Activated B cell treated with CpG ODN at 0.5 μM for 24 hours (primary cell): ENCODE data around the gene KIAA1328. TPM values are rescaled to one million over a fixed set of nuclear protein-coding genes. Genes with fewer than 3 reads are reported as not detected.

ENCODE experiments used
- ATAC-seq: fragments of 200-7000 bp; cut with Tn5 transposase; one replicate; pipeline ENCODE4 v1.10.0; 2021; ENCODE audit warnings: low read depth, mild to moderate bottlenecking, moderate library complexity
- CTCF ChIA-PET: fragments of 350-600 bp; sonication (Branson Sonifier 250); formaldehyde crosslinking; loops from one replicate; lab custom pipeline; 2021; ENCODE audit warnings: antibody characterized with exemption; lab: Charles Lee
- POLR2A ChIA-PET: fragments of 350-600 bp; sonication (Branson Sonifier 250); formaldehyde crosslinking; loops from one replicate; lab custom pipeline; 2021; ENCODE audit warnings: antibody characterized with exemption; lab: Charles Lee
- DNase-seq: peaks from one replicate; pipeline ENCODE4 v3.0.0; 2022
- H3K27ac Mint-ChIP-seq: one replicate; pipeline ENCODE4 v1.8.0; 2020; ENCODE audit warnings: mixed read lengths
- H3K27me3 Mint-ChIP-seq: one replicate; pipeline ENCODE4 v1.8.0; 2021; ENCODE audit warnings: mixed read lengths
- H3K36me3 Mint-ChIP-seq: one replicate; pipeline ENCODE4 v1.8.0; 2021; ENCODE audit warnings: low read depth, mixed read lengths
- H3K4me1 Mint-ChIP-seq: one replicate; pipeline ENCODE4 v1.8.0; 2021; ENCODE audit warnings: mixed read lengths
- H3K4me3 Mint-ChIP-seq: one replicate; pipeline ENCODE4 v1.8.0; 2020; ENCODE audit warnings: mild to moderate bottlenecking, mixed read lengths
- H3K9me3 Mint-ChIP-seq: one replicate; pipeline ENCODE4 v1.8.0; 2020; ENCODE audit warnings: mixed read lengths
- intact Hi-C: fragments of 100-400 bp; cut with micrococcal nuclease; formaldehyde crosslinking; loops from one replicate; pipeline ENCODE4 v1.15.1; 2024
- total RNA-seq: library from RNA; stranded (reverse); gene quantifications from 2 replicates; pipeline ENCODE4 v1.2.3, GENCODE V29; 2022
- TF ChIP-seq, protein P1 (sequence below): fragments of 200-600 bp; IDR thresholded peaks from one replicate; pipeline ENCODE4 v1.8.0; 2022; ENCODE audit warnings: antibody characterized with exemption, mild to moderate bottlenecking

The KIAA1328 gene
- total RNA-seq, 1 donor from 2014 or later: 12.9 TPM

DNA sequence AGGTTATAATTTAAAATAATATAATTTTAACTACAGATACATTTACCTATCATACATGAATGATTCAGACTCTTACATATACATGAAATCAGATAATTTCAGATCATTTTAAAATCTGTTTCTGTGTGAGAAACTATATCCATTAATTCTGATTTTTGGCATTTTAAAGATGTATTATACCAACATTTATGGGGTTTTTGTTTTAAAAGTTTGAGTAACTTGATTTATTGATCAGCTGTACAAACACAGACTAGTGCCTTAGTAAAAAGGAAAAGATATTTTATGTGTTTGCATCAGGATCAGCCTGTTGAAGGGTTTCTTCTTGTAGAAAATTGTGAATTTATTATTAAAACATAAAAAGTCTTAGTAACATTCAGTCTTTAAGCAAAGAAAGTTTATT lies 59.9 kb downstream of the KIAA1328 start:
- intact Hi-C loops: no loop called here
- H3K9me3 Mint-ChIP-seq: no peaks in the 10 kb centered on the region
- ChIA-PET CTCF (no interaction called here), POLR2A (no interaction called here)
- TF ChIP-seq, protein P1, sequence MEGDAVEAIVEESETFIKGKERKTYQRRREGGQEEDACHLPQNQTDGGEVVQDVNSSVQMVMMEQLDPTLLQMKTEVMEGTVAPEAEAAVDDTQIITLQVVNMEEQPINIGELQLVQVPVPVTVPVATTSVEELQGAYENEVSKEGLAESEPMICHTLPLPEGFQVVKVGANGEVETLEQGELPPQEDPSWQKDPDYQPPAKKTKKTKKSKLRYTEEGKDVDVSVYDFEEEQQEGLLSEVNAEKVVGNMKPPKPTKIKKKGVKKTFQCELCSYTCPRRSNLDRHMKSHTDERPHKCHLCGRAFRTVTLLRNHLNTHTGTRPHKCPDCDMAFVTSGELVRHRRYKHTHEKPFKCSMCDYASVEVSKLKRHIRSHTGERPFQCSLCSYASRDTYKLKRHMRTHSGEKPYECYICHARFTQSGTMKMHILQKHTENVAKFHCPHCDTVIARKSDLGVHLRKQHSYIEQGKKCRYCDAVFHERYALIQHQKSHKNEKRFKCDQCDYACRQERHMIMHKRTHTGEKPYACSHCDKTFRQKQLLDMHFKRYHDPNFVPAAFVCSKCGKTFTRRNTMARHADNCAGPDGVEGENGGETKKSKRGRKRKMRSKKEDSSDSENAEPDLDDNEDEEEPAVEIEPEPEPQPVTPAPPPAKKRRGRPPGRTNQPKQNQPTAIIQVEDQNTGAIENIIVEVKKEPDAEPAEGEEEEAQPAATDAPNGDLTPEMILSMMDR: no peak
- no peak overlapping the region for H3K27ac Mint-ChIP-seq
- H3K4me1 Mint-ChIP-seq: peaks cover 9% of the 10 kb centered on the region
- DNase-seq (no peak), ATAC-seq (no peak)
- H3K27me3 Mint-ChIP-seq: no peaks in the 10 kb centered on the region
- peaks cover 26% of the 10 kb centered on the region for H3K36me3 Mint-ChIP-seq
- H3K4me3 Mint-ChIP-seq: no peak overlapping the region

- H3K9me3 Mint-ChIP-seq: no peaks in the 10 kb centered on the region
- intact Hi-C loops: no loop called here
- H3K27me3 Mint-ChIP-seq: no peaks in the 10 kb centered on the region
- ChIA-PET CTCF (no interaction called here), POLR2A (no interaction called here)
- TF ChIP-seq, protein P1: no peak
- no peak for ATAC-seq
- no peak for DNase-seq
- peaks cover 9% of the 10 kb centered on the region for H3K4me1 Mint-ChIP-seq
- peaks cover 27% of the 10 kb centered on the region for H3K36me3 Mint-ChIP-seq
- no peak overlapping the region for H3K27ac Mint-ChIP-seq
- no peak overlapping the region for H3K4me3 Mint-ChIP-seq
These were observed 60.4 kb downstream of the KIAA1328 start for GRCh38 chr18:36889321-36889720.

- no peak overlapping the region for H3K27ac Mint-ChIP-seq
- intact Hi-C loops: no loop called here
- CTCF ChIA-PET: no interaction called here
These were observed 60.8 kb downstream of the KIAA1328 start for GRCh38 chr18:36889742-36890141.

DNA sequence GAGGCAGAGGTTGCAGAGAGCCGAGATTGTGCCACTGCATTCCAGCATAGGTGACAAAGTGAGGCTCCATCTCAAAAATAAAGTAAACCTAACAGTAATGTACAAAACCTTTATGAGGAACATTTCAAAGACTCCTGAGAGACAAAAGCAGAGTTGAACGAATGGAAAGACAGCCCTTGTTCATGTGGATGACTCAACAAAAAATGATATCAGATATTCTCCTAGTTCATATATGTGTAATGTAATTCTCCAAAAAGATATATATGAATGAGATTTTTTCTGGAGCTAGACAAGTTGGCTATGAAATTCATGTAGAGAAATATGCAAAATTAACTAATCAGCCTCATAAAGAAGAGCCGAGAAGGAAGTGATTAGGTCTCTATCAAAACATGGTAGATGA lies 61.7 kb downstream of the KIAA1328 start:
- Mint-ChIP-seq H3K9me3 (no peaks in the 10 kb centered on the region), H3K27me3 (no peaks in the 10 kb centered on the region), H3K4me1 (peaks cover 9% of the 10 kb centered on the region), H3K27ac (no peak overlapping the region), H3K36me3 (peaks cover 27% of the 10 kb centered on the region), H3K4me3 (no peak overlapping the region)
- intact Hi-C loops: no loop called here
- CTCF ChIA-PET: no interaction called here
- DNase-seq: no peak
- ATAC-seq: no peak
- POLR2A ChIA-PET: no interaction called here
- TF ChIP-seq, protein P1: no peak

More at GRCh38 chr18:36889742-36890141, 60.8 kb downstream of the KIAA1328 start:
- POLR2A ChIA-PET: no interaction called here
- H3K4me3 Mint-ChIP-seq: no peak overlapping the region
- peaks cover 27% of the 10 kb centered on the region for H3K36me3 Mint-ChIP-seq
- H3K4me1 Mint-ChIP-seq: peaks cover 9% of the 10 kb centered on the region
- TF ChIP-seq, protein P1: no peak
- no peaks in the 10 kb centered on the region for H3K27me3 Mint-ChIP-seq
- no peak for DNase-seq
- no peaks in the 10 kb centered on the region for H3K9me3 Mint-ChIP-seq
- no peak for ATAC-seq

DNA sequence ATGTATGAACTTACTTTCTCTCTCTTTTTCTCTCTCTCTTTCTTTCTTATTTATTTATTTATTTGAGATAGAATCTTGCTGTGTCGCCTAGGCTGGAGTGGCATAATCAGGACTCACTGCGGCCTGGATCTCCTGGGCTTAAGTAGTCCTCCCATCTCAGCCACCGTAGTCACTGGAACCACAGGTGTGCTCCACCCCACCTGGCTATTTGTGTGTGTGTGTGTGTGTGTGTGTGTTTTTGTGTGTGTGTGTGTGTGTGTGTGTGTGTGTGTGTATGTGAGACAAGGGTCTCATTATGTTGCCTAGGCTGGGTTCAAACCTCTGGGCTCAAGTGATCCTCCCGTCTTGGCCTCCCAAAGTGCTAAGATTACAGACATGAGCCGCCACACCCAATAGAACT lies 64.3 kb downstream of the KIAA1328 start:
- CTCF ChIA-PET: no interaction called here
- no peaks in the 10 kb centered on the region for H3K27me3 Mint-ChIP-seq
- POLR2A ChIA-PET: no interaction called here
- no peaks in the 10 kb centered on the region for H3K9me3 Mint-ChIP-seq
- no peak for ATAC-seq
- no peak for DNase-seq
- H3K4me1 Mint-ChIP-seq: peaks cover 9% of the 10 kb centered on the region
- H3K36me3 Mint-ChIP-seq: peaks cover 25% of the 10 kb centered on the region
- no peak overlapping the region for H3K4me3 Mint-ChIP-seq
- TF ChIP-seq, protein P1: no peak
- H3K27ac Mint-ChIP-seq: no peak overlapping the region
- intact Hi-C loops: no loop called here
